HT-29 (cell line): ENCODE data around the gene INPP4B. TPM values are rescaled to one million over a fixed set of nuclear protein-coding genes. Genes with fewer than 3 reads are reported as not detected.

Source experiments
- DNase-seq: peaks from one replicate; pipeline ENCODE4 v3.0.0-alpha.2; 2015; ENCODE audit warnings: low spot score
- total RNA-seq: library from RNA; depleted of rRNA; stranded (reverse); fragments of >200 nt; shearing (Covaris generic); gene quantifications from 2 replicates; pipeline ENCODE4 v1.2.3, GENCODE V29; 2014

INPP4B gene
- total RNA-seq, 1 experiment from 2014 or later = 19.1 TPM

GRCh38 chr4:142243255-142243654, 602.8 kb downstream of the INPP4B start:
- no peak for DNase-seq

- no peak for DNase-seq
These were observed 603.9 kb downstream of the INPP4B start for GRCh38 chr4:142242156-142242555.

GRCh38 chr4:142238589-142238988, 607.5 kb downstream of the INPP4B start:
- no peak for DNase-seq

GRCh38 chr4:142236268-142236667, 609.8 kb downstream of the INPP4B start:
- DNase-seq = no peak

- no peak for DNase-seq
These were observed 614.3 kb downstream of the INPP4B start for GRCh38 chr4:142231787-142232186.

- no peak for DNase-seq
These were observed 615.1 kb downstream of the INPP4B start for GRCh38 chr4:142230991-142231390.

GRCh38 chr4:142226014-142226413, 620.1 kb downstream of the INPP4B start:
- DNase-seq = no peak

- DNase-seq = no peak
These were observed 624.0 kb downstream of the INPP4B start for GRCh38 chr4:142222127-142222526.

- DNase-seq = no peak
These were observed 627.4 kb downstream of the INPP4B start for GRCh38 chr4:142218726-142219125.

- DNase-seq = no peak
These were observed 634.7 kb downstream of the INPP4B start for GRCh38 chr4:142211444-142211843.

- no peak for DNase-seq
These were observed 642.6 kb downstream of the INPP4B start for GRCh38 chr4:142203505-142203904.

- DNase-seq = no peak
These were observed 643.4 kb downstream of the INPP4B start for GRCh38 chr4:142202404-142203332.

- no peak for DNase-seq
These were observed 645.1 kb downstream of the INPP4B start for GRCh38 chr4:142201041-142201440.

- DNase-seq = no peak
These were observed 651.2 kb downstream of the INPP4B start for GRCh38 chr4:142194905-142195304.

- DNase-seq = no peak
These were observed 654.2 kb downstream of the INPP4B start for GRCh38 chr4:142191901-142192300.

- DNase-seq = no peak
These were observed 665.1 kb downstream of the INPP4B start for GRCh38 chr4:142181021-142181420.

- no peak for DNase-seq
These were observed 676.9 kb downstream of the INPP4B start for GRCh38 chr4:142169216-142169615.

- DNase-seq = no peak
These were observed 677.9 kb downstream of the INPP4B start for GRCh38 chr4:142168181-142168580.

GRCh38 chr4:142164767-142165500, 681.2 kb downstream of the INPP4B start:
- DNase-seq = no peak

- DNase-seq = no peak
These were observed 685.0 kb downstream of the INPP4B start for GRCh38 chr4:142161086-142161485.

- no peak for DNase-seq
These were observed 685.6 kb downstream of the INPP4B start for GRCh38 chr4:142160509-142160908.

- DNase-seq = no peak
These were observed 687.1 kb downstream of the INPP4B start for GRCh38 chr4:142158980-142159379.

- DNase-seq = no peak
These were observed 689.8 kb downstream of the INPP4B start for GRCh38 chr4:142156256-142156655.
